GM23338 (cell line): ENCODE measurements around the gene SH3BP2. TPM values are rescaled to one million over a fixed set of nuclear protein-coding genes. Genes with fewer than 3 reads are reported as not detected.

ENCODE experiments used
- ATAC-seq: fragments of 200-7000 bp; cut with Tn5 transposase; 3 replicates; pipeline ENCODE4 v1.9.1; 2020
- DNase-seq: peaks from one replicate; pipeline ENCODE4 v3.0.0-alpha.2; 2015; ENCODE audit warnings: low spot score
- H2AFZ ChIP-seq: fragments of 200-600 bp; sonication (generic); 2 replicates; pipeline ENCODE4 v1.8.0; 2016; ENCODE audit warnings: antibody characterized with exemption, mild to moderate bottlenecking, moderate library complexity
- H3F3A ChIP-seq: fragments of 200-600 bp; sonication (generic); replicated peaks from 2 replicates; pipeline ENCODE4 v1.8.0; 2017; ENCODE audit warnings: antibody characterized with exemption, mixed run types, low read depth
- H3K27ac ChIP-seq: fragments of 200-600 bp; sonication (generic); 2 replicates; pipeline ENCODE4 v1.6.1; 2016; ENCODE audit warnings: low read depth
- H3K27me3 ChIP-seq: fragments of 200-600 bp; sonication (generic); 2 replicates; pipeline ENCODE4 v1.8.0; 2016; ENCODE audit warnings: mild to moderate bottlenecking, mixed run types, moderate library complexity; ENCODE audit not compliant: insufficient read depth
- H3K36me3 ChIP-seq: fragments of 200-600 bp; sonication (generic); 2 replicates; pipeline ENCODE4 v1.8.0; 2016; ENCODE audit warnings: mild to moderate bottlenecking; ENCODE audit not compliant: insufficient read depth
- H3K4me1 ChIP-seq: fragments of 200-600 bp; sonication (generic); 2 replicates; pipeline ENCODE4 v1.8.0; 2016; ENCODE audit warnings: mild to moderate bottlenecking, moderate library complexity; ENCODE audit not compliant: insufficient read depth
- H3K4me2 ChIP-seq: fragments of 200-600 bp; sonication (generic); 2 replicates; pipeline ENCODE4 v1.7.1; 2017; ENCODE audit warnings: mixed run types
- H3K4me3 ChIP-seq: fragments of 200-600 bp; sonication (generic); 2 replicates; pipeline ENCODE4 v1.6.1; 2016; ENCODE audit warnings: mixed run types
- H3K79me2 ChIP-seq: fragments of 200-600 bp; sonication (generic); replicated peaks from 2 replicates; pipeline ENCODE4 v1.8.0; 2017; ENCODE audit warnings: mild to moderate bottlenecking; ENCODE audit not compliant: insufficient read depth
- H3K9me2 ChIP-seq: fragments of 200-600 bp; sonication (generic); 2 replicates; pipeline ENCODE4 v1.8.0; 2017; ENCODE audit not compliant: insufficient read depth
- H4K20me1 ChIP-seq: fragments of 200-600 bp; sonication (generic); replicated peaks from 2 replicates; pipeline ENCODE4 v1.8.0; 2017; ENCODE audit warnings: mild to moderate bottlenecking; ENCODE audit not compliant: insufficient read depth
- H3K27ac Mint-ChIP-seq: 2 replicates; pipeline ENCODE4 v1.8.0; 2020; ENCODE audit warnings: inconsistent platforms, mild to moderate bottlenecking, moderate library complexity, mixed read lengths
- H3K27me3 Mint-ChIP-seq: 3 replicates; pipeline ENCODE4 v1.8.0; 2022; ENCODE audit warnings: low read depth, mild to moderate bottlenecking, moderate library complexity, mixed read lengths, inconsistent platforms; ENCODE audit not compliant: insufficient read depth, poor library complexity
- H3K36me3 Mint-ChIP-seq: 3 replicates; pipeline ENCODE4 v1.8.0; 2021; ENCODE audit warnings: low read depth, mild to moderate bottlenecking, inconsistent platforms, moderate library complexity, mixed read lengths
- H3K4me1 Mint-ChIP-seq: 3 replicates; pipeline ENCODE4 v1.8.0; 2020; ENCODE audit warnings: mild to moderate bottlenecking, inconsistent platforms, mixed read lengths
- H3K4me3 Mint-ChIP-seq: 3 replicates; pipeline ENCODE4 v1.8.0; 2021; ENCODE audit warnings: moderate library complexity, mild to moderate bottlenecking, inconsistent platforms, mixed read lengths
- H3K9me3 Mint-ChIP-seq: 3 replicates; pipeline ENCODE4 v1.8.0; 2020; ENCODE audit warnings: moderate library complexity, mild to moderate bottlenecking, inconsistent platforms, mixed read lengths
- CREB1 ChIP-seq: fragments of 250-450 bp; sonication (Bioruptor Pico); IDR thresholded peaks from 2 replicates; pipeline ENCODE4 v1.5.0; 2020; ENCODE audit warnings: low read depth, mild to moderate bottlenecking, moderate library complexity
- EZH2 ChIP-seq: fragments of 200-600 bp; sonication (generic); IDR thresholded peaks from one replicate; pipeline ENCODE4 v1.8.0; 2017; ENCODE audit warnings: antibody characterized with exemption, mild to moderate bottlenecking, low read depth; ENCODE audit not compliant: unreplicated experiment
- EZH2phosphoT487 ChIP-seq: fragments of 200-600 bp; sonication (generic); IDR thresholded peaks from one replicate; pipeline ENCODE4 v1.8.1; 2018; ENCODE audit warnings: antibody characterized with exemption; ENCODE audit not compliant: unreplicated experiment
- JUNB ChIP-seq: IDR thresholded peaks from one replicate; pipeline ENCODE4 v1.6.1; 2016; ENCODE audit warnings: antibody characterized with exemption; ENCODE audit not compliant: unreplicated experiment
- NANOG ChIP-seq: IDR thresholded peaks from 2 replicates; pipeline ENCODE4 v1.6.1; 2016; ENCODE audit warnings: antibody characterized with exemption, borderline replicate concordance
- POLR2AphosphoS5 ChIP-seq: IDR thresholded peaks from 2 replicates; pipeline ENCODE4 v1.6.1; 2016; ENCODE audit warnings: antibody characterized with exemption, low read depth
- STAT1 ChIP-seq: IDR thresholded peaks from one replicate; pipeline ENCODE4 v1.6.1; 2016; ENCODE audit warnings: antibody characterized with exemption; ENCODE audit not compliant: unreplicated experiment
- ZNF114 ChIP-seq: fragments of 250-450 bp; sonication (Bioruptor Pico); IDR thresholded peaks from 2 replicates; pipeline ENCODE4 v1.5.0; 2020; ENCODE audit warnings: mild to moderate bottlenecking, moderate library complexity
- ZNF331 ChIP-seq: fragments of 250-450 bp; sonication (Bioruptor Pico); IDR thresholded peaks from 2 replicates; pipeline ENCODE4 v1.5.0; 2020; ENCODE audit warnings: low read depth, mild to moderate bottlenecking, moderate library complexity
- polyA plus RNA-seq: library from polyadenylated mRNA; unstranded; fragments of >200 nt; fragmentation: Nextera tagmentation; extraction: Ambion mirVana; gene quantifications from 2 replicates; pipeline ENCODE4 v1.2.1, GENCODE V29; 2016
- total RNA-seq: library from RNA; depleted of rRNA; stranded (reverse); fragments of >200 nt; shearing (Covaris generic); gene quantifications from 2 replicates; pipeline ENCODE4 v1.2.3, GENCODE V29; 2014
- TF ChIP-seq, protein P1 (sequence below): IDR thresholded peaks from 2 replicates; pipeline ENCODE4 v1.6.1; 2016; ENCODE audit warnings: antibody characterized with exemption
- TF ChIP-seq, protein P2 (sequence below): IDR thresholded peaks from one replicate; pipeline ENCODE4 v1.6.1; 2018; ENCODE audit warnings: antibody characterized with exemption; ENCODE audit not compliant: unreplicated experiment
- TF ChIP-seq, protein P3 (sequence below): fragments of 250-450 bp; sonication (Bioruptor Pico); IDR thresholded peaks from 2 replicates; pipeline ENCODE4 v1.5.0; 2020; ENCODE audit warnings: mild to moderate bottlenecking, moderate library complexity

SH3BP2 gene
- total and polyA plus RNA-seq, 2 experiments from 2014 or later, result 15.2 to 43.9 TPM

DNA sequence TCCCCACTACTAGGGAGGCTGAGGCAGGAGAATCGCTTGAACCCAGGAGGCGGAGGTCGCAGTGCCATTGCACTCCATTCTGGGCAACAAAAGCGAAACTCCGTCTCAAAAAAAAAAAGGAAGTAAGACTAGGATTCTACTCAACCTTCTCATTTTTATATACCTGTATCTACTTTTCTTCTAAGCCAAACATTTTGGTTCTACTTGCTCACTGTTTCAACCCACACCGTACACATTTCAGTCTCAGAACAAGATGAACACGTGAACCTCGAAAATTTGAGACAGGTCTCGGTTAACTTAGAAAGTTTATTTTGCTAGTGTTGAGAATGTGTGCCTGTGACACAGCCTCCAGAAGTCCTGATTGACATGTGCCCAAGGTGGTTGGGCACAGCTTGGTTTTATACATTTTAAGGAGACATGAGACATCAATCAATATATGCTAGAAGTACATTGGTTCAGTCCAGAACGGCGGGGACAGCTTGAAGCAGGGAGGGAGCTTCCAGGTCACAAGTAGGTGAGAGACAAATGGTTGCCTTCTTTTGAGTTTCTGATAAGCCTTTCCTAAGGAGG lies 54.5 kb downstream of the SH3BP2 start (continued):
- TF ChIP-seq EZH2phosphoT487 (no peak), JUNB (no peak), ZNF114 (no peak), CREB1 (CRISPR knock-in tag) (no peak), NANOG (no peak)
- TF ChIP-seq, protein P1, sequence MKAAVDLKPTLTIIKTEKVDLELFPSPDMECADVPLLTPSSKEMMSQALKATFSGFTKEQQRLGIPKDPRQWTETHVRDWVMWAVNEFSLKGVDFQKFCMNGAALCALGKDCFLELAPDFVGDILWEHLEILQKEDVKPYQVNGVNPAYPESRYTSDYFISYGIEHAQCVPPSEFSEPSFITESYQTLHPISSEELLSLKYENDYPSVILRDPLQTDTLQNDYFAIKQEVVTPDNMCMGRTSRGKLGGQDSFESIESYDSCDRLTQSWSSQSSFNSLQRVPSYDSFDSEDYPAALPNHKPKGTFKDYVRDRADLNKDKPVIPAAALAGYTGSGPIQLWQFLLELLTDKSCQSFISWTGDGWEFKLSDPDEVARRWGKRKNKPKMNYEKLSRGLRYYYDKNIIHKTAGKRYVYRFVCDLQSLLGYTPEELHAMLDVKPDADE, result no peak
- TF ChIP-seq, protein P2, sequence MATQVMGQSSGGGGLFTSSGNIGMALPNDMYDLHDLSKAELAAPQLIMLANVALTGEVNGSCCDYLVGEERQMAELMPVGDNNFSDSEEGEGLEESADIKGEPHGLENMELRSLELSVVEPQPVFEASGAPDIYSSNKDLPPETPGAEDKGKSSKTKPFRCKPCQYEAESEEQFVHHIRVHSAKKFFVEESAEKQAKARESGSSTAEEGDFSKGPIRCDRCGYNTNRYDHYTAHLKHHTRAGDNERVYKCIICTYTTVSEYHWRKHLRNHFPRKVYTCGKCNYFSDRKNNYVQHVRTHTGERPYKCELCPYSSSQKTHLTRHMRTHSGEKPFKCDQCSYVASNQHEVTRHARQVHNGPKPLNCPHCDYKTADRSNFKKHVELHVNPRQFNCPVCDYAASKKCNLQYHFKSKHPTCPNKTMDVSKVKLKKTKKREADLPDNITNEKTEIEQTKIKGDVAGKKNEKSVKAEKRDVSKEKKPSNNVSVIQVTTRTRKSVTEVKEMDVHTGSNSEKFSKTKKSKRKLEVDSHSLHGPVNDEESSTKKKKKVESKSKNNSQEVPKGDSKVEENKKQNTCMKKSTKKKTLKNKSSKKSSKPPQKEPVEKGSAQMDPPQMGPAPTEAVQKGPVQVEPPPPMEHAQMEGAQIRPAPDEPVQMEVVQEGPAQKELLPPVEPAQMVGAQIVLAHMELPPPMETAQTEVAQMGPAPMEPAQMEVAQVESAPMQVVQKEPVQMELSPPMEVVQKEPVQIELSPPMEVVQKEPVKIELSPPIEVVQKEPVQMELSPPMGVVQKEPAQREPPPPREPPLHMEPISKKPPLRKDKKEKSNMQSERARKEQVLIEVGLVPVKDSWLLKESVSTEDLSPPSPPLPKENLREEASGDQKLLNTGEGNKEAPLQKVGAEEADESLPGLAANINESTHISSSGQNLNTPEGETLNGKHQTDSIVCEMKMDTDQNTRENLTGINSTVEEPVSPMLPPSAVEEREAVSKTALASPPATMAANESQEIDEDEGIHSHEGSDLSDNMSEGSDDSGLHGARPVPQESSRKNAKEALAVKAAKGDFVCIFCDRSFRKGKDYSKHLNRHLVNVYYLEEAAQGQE, result no peak

DNA sequence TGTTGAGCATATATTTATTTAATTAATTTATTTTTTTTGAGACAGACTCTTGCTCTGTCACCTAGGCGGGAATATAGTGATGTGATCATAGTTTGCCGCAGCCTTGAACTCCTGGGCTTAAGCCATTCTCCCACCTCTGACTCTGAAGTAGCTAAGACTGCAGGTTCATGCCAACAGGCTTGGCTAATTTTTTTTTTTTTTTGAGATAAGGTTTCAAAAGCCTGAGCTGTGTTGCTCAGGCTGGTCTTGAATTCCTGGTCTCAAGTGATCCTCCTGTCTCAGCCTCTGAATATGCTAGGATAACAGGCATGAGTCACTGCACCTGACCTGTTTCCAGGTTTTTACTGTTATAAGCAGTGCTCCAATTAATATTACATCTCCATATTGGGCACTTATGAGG lies 55.6 kb downstream of the SH3BP2 start:
- H3K4me3 Mint-ChIP-seq, result no peak overlapping the region
- no peaks in the 10 kb centered on the region for H3K27me3 ChIP-seq
- no peaks in the 10 kb centered on the region for H3K36me3 ChIP-seq
- TF ChIP-seq, protein P1, result no peak
- TF ChIP-seq, protein P3, sequence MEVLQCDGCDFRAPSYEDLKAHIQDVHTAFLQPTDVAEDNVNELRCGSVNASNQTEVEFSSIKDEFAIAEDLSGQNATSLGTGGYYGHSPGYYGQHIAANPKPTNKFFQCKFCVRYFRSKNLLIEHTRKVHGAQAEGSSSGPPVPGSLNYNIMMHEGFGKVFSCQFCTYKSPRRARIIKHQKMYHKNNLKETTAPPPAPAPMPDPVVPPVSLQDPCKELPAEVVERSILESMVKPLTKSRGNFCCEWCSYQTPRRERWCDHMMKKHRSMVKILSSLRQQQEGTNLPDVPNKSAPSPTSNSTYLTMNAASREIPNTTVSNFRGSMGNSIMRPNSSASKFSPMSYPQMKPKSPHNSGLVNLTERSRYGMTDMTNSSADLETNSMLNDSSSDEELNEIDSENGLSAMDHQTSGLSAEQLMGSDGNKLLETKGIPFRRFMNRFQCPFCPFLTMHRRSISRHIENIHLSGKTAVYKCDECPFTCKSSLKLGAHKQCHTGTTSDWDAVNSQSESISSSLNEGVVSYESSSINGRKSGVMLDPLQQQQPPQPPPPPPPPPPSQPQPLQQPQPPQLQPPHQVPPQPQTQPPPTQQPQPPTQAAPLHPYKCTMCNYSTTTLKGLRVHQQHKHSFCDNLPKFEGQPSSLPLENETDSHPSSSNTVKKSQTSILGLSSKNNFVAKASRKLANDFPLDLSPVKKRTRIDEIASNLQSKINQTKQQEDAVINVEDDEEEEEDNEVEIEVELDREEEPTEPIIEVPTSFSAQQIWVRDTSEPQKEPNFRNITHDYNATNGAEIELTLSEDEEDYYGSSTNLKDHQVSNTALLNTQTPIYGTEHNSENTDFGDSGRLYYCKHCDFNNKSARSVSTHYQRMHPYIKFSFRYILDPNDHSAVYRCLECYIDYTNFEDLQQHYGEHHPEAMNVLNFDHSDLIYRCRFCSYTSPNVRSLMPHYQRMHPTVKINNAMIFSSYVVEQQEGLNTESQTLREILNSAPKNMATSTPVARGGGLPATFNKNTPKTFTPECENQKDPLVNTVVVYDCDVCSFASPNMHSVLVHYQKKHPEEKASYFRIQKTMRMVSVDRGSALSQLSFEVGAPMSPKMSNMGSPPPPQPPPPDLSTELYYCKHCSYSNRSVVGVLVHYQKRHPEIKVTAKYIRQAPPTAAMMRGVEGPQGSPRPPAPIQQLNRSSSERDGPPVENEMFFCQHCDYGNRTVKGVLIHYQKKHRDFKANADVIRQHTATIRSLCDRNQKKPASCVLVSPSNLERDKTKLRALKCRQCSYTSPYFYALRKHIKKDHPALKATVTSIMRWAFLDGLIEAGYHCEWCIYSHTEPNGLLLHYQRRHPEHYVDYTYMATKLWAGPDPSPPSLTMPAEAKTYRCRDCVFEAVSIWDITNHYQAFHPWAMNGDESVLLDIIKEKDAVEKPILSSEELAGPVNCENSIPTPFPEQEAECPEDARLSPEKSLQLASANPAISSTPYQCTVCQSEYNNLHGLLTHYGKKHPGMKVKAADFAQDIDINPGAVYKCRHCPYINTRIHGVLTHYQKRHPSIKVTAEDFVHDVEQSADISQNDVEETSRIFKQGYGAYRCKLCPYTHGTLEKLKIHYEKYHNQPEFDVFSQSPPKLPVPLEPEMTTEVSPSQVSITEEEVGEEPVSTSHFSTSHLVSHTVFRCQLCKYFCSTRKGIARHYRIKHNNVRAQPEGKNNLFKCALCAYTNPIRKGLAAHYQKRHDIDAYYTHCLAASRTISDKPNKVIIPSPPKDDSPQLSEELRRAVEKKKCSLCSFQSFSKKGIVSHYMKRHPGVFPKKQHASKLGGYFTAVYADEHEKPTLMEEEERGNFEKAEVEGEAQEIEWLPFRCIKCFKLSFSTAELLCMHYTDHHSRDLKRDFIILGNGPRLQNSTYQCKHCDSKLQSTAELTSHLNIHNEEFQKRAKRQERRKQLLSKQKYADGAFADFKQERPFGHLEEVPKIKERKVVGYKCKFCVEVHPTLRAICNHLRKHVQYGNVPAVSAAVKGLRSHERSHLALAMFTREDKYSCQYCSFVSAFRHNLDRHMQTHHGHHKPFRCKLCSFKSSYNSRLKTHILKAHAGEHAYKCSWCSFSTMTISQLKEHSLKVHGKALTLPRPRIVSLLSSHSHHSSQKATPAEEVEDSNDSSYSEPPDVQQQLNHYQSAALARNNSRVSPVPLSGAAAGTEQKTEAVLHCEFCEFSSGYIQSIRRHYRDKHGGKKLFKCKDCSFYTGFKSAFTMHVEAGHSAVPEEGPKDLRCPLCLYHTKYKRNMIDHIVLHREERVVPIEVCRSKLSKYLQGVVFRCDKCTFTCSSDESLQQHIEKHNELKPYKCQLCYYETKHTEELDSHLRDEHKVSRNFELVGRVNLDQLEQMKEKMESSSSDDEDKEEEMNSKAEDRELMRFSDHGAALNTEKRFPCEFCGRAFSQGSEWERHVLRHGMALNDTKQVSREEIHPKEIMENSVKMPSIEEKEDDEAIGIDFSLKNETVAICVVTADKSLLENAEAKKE, result no peak
- TF ChIP-seq POLR2AphosphoS5 (no peak), NANOG (no peak), EZH2 (no peak), STAT1 (no peak), ZNF331 (CRISPR knock-in tag) (no peak)

More for the DNA sequence above, 55.6 kb downstream of the SH3BP2 start:
- Histone ChIP-seq H3K4me2 (no peak overlapping the region), H4K20me1 (peaks cover 21% of the 10 kb centered on the region; the same call in 1 of the 2 replicates), H3F3A (no peaks in the 10 kb centered on the region), H2AFZ (no peak overlapping the region), H3K4me3 (no peak overlapping the region), H3K27ac (no peak overlapping the region), H3K79me2 (peaks cover 93% of the 10 kb centered on the region), H3K4me1 (peaks cover 4% of the 10 kb centered on the region; the same call in 1 of the 2 replicates), H3K9me2 (no peaks in the 10 kb centered on the region)
- Mint-ChIP-seq H3K36me3 (no peaks in the 10 kb centered on the region; the same call in 2 of the 3 replicates), H3K27me3 (peaks cover 3% of the 10 kb centered on the region), H3K27ac (no peak overlapping the region), H3K4me1 (peaks cover 11% of the 10 kb centered on the region), H3K9me3 (no peaks in the 10 kb centered on the region)
- ATAC-seq, result no peak
- no peak for DNase-seq
